Common myeloid progenitor, CD34-positive (primary cell): ENCODE data around the gene HOXC11.
A peak's percentile ranks its signal among the peaks of the same experiment; 100 is the strongest.

Experiments used
- CTCF ChIA-PET: fragments of 350-600 bp; sonication (Branson Sonifier 250); formaldehyde crosslinking; loops from one replicate; lab custom pipeline; 2021; ENCODE audit warnings: antibody characterized with exemption; lab: Charles Lee
- POLR2A ChIA-PET: fragments of 350-600 bp; sonication (Branson Sonifier 250); formaldehyde crosslinking; loops from one replicate; lab custom pipeline; 2021; ENCODE audit warnings: antibody characterized with exemption; lab: Charles Lee
- DNase-seq, 3 donors: peaks; one replicate each; pipeline versions ENCODE4 v3.0.0 to v3.0.0-alpha.2; 2013
- H3K27ac ChIP-seq, 2 experiments: 1 replicate in 1 of 2; 2 replicates in 1 of 2; pipeline ENCODE4 v1.7.0; 2013; ENCODE audit warnings: inconsistent platforms in 2 of 2, low read length in 2 of 2, mild to moderate bottlenecking in 2 of 2, low read depth in 1 of 2, moderate library complexity in 1 of 2; ENCODE audit not compliant: severe bottlenecking in 2 of 2, insufficient read depth in 1 of 2, poor library complexity in 1 of 2
- H3K27me3 ChIP-seq, 5 experiments: replicated peaks in 2 of 5; 1 replicate in 3 of 5; 2 replicates in 2 of 5; pipeline versions ENCODE4 v1.6.1 to v1.7.0; 2013; ENCODE audit warnings: low read length in 4 of 5, mild to moderate bottlenecking in 2 of 5, moderate library complexity in 2 of 5, inconsistent platforms in 1 of 5; ENCODE audit not compliant: insufficient read depth in 5 of 5, control insufficient read depth in 4 of 5
- H3K36me3 ChIP-seq, 4 experiments: 1 replicate in 2 of 4; 2 replicates in 2 of 4; pipeline versions ENCODE4 v1.6.1 to v1.7.0; 2013; ENCODE audit warnings: low read length in 3 of 4, control low read depth in 1 of 4, mild to moderate bottlenecking in 1 of 4; ENCODE audit not compliant: control insufficient read depth in 4 of 4, insufficient read depth in 4 of 4
- H3K4me1 ChIP-seq, 4 experiments: 1 replicate in 3 of 4; 2 replicates in 1 of 4; pipeline versions ENCODE4 v1.6.1 to v1.7.1; 2013; ENCODE audit warnings: low read length in 3 of 4, mild to moderate bottlenecking in 3 of 4, control low read depth in 1 of 4, inconsistent platforms in 1 of 4, moderate library complexity in 1 of 4; ENCODE audit not compliant: control insufficient read depth in 4 of 4, insufficient read depth in 4 of 4; ENCODE audit errors: control extremely low read depth in 1 of 4
- H3K4me3 ChIP-seq, 7 experiments: 1 replicate in 4 of 7; 2 replicates in 3 of 7; pipeline versions ENCODE4 v1.5.1 to v1.7.0; 2013; ENCODE audit warnings: mild to moderate bottlenecking in 7 of 7, low read length in 6 of 7, moderate library complexity in 6 of 7, inconsistent platforms in 2 of 7, low read depth in 2 of 7, control low read depth in 1 of 7; ENCODE audit not compliant: insufficient read depth in 4 of 7, control insufficient read depth in 1 of 7; ENCODE audit errors: extremely low read depth in 1 of 7
- H3K9me3 ChIP-seq, 5 experiments: 1 replicate in 4 of 5; 2 replicates in 1 of 5; pipeline versions ENCODE4 v1.6.1 to v1.7.1; 2013; ENCODE audit warnings: low read length in 4 of 5, mild to moderate bottlenecking in 2 of 5, inconsistent platforms in 1 of 5, low read depth in 1 of 5, moderate library complexity in 1 of 5; ENCODE audit not compliant: control insufficient read depth in 4 of 5, insufficient read depth in 2 of 5; ENCODE audit errors: control extremely low read depth in 1 of 5
- WGBS: methylation state at CpG from one replicate; pipeline ENCODE4 v1.1.5; 2013; ENCODE audit not compliant: insufficient coverage; 5-methylcytosine and 5-hydroxymethylcytosine counted together

The HOXC11 gene

DNA sequence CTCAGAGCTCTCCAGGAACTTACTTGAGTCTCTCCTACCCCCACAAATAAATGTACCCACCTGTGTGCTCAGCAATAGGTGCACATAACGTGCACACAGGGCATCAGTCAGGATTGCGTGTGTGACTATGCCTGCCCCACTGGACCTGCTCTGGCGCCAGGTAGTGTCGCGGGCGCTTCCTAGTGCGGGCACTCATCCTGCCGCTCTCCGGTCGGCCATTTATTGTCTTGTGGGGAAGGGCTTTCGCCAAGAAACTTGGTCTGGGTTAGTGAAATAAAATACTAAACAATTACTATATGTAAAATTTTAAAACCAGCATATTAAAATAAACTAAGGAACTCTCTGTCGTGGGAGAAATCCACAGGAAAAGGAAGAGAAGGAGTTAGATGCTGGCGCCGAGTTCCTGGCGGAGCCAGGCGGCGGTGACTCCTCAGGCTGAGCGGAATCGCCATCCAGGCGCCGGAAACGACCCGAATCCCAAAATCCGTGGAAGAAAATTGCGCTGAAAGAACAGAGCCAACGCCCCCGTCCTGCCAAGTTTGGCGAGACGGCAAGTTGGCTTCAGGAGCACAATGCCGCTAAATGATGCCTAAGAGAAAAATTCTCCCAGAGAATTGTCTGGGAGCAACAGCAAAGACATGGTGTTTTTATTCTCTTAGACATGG is 42.2 kb upstream of the HOXC11 start:
- H3K27ac ChIP-seq: no peak overlapping the region
- 5% methylated on average over 16 of the region's 30 CpGs for WGBS
- no peak for DNase-seq
- H3K4me1 ChIP-seq: peaks cover 0 to 6% (median 1%) of the 10 kb centered on the region in 4 experiments
- CTCF ChIA-PET: no interaction called here
- no peaks in the 10 kb centered on the region for H3K36me3 ChIP-seq
- POLR2A ChIA-PET: no interaction called here
- H3K9me3 ChIP-seq: peaks cover 0 to 10% (median 4%) of the 10 kb centered on the region in 5 experiments
- peaks cover 53 to 100% (median 68%) of the 10 kb centered on the region in 5 experiments for H3K27me3 ChIP-seq
- no peak overlapping the region for H3K4me3 ChIP-seq

DNA sequence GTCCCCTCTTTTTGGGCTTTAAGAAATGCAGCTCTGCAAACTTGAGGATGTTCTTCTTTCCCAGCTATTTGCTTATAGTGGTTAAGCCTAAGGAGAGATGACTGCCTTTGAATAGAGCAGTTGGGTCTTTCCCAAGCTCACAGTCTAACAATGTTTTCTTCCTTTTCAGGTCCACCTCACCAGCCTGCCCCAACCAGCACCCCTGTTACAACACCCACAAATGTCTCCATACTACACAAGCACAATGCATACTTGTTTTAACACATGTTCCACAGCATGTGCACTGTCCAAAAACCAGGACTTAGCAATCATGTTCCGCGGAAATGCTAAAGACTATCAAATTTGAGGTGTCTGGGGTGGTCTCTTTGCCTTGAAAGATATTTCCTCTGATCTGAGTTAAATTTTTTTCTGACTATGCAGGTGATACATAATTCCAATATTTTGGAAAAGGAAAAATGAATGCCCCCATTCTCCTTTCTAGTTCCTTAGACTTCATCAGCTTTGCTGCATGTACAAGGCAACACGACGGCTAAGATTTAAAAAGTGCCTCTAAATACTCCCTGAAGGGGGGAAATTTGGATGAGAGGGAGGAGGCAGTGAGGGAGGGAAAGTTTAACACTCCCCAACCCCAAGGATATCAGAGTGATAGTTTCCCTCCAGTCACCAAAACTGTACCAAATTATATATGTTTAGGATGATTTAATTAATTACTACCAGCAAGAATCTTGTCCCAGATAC is 40.9 kb upstream of the HOXC11 start:
- no CpG with 5 or more reads among the region's 4 CpGs for WGBS
- CTCF ChIA-PET: no interaction called here
- POLR2A ChIA-PET: no interaction called here
- peaks cover 0 to 10% (median 4%) of the 10 kb centered on the region in 5 experiments for H3K9me3 ChIP-seq
- no peaks in the 10 kb centered on the region for H3K36me3 ChIP-seq
- no peak overlapping the region for H3K27ac ChIP-seq
- no peak overlapping the region for H3K4me3 ChIP-seq
- H3K27me3 ChIP-seq: peaks cover 56 to 100% (median 66%) of the 10 kb centered on the region in 5 experiments
- peaks cover 0 to 6% (median 1%) of the 10 kb centered on the region in 4 experiments for H3K4me1 ChIP-seq
- DNase-seq: no peak

- no CpG with 5 or more reads among the region's 4 CpGs for WGBS
- POLR2A ChIA-PET: no interaction called here
- CTCF ChIA-PET: no interaction called here
- H3K36me3 ChIP-seq: no peaks in the 10 kb centered on the region
- no peak overlapping the region for H3K27ac ChIP-seq
- peaks cover 0 to 5% (median 1%) of the 10 kb centered on the region in 4 experiments for H3K4me1 ChIP-seq
- H3K4me3 ChIP-seq: no peak overlapping the region
- no peak for DNase-seq
- H3K27me3 ChIP-seq: peaks cover 60 to 100% (median 66%) of the 10 kb centered on the region in 5 experiments
- peaks cover 0 to 7% (median 4%) of the 10 kb centered on the region in 5 experiments for H3K9me3 ChIP-seq
Observed at GRCh38 chr12:53932915-53933314, 40.0 kb upstream of the HOXC11 start.

GRCh38 chr12:53935383-53936341 is 37.3 kb upstream of the HOXC11 start:
- H3K4me3 ChIP-seq: peak overlapping the region in 1 of 7 experiments; percentile 45
- POLR2A ChIA-PET: no interaction called here
- CTCF ChIA-PET: interaction anchor here (1.4 to 1.7 kb wide), 2 partner anchors 8 to 9 kb away, joined by 3 to 7 read pairs; no protein-coding TSS in a partner anchor

GRCh38 chr12:53937099-53937498 is 35.8 kb upstream of the HOXC11 start:
- no peak for DNase-seq
- Histone ChIP-seq H3K9me3 (peaks cover 0 to 4% (median 0%) of the 10 kb centered on the region in 5 experiments), H3K4me3 (no peak overlapping the region), H3K27ac (no peak overlapping the region), H3K4me1 (peaks cover 0 to 3% (median 0%) of the 10 kb centered on the region in 4 experiments), H3K27me3 (peaks cover 37 to 100% (median 74%) of the 10 kb centered on the region in 5 experiments), H3K36me3 (no peaks in the 10 kb centered on the region)
- CTCF ChIA-PET: no interaction called here
- POLR2A ChIA-PET: no interaction called here
- WGBS: 5% methylated on average over 10 of the region's 12 CpGs

More at GRCh38 chr12:53935383-53936341, 37.3 kb upstream of the HOXC11 start:
- Histone ChIP-seq H3K9me3 (peaks cover 0 to 4% (median 0%) of the 10 kb centered on the region in 5 experiments), H3K27me3 (peaks cover 40 to 100% (median 67%) of the 10 kb centered on the region in 5 experiments), H3K27ac (no peak overlapping the region), H3K36me3 (no peaks in the 10 kb centered on the region), H3K4me1 (peaks cover 0 to 3% (median 0%) of the 10 kb centered on the region in 4 experiments)
- DNase-seq: peak in 2 of 3 donors; percentile 43 to 44
- WGBS: 1% methylated on average over 18 of the region's 49 CpGs

- peaks cover 0 to 4% (median 0%) of the 10 kb centered on the region in 5 experiments for H3K9me3 ChIP-seq
- H3K27ac ChIP-seq: no peak overlapping the region
- H3K4me3 ChIP-seq: no peak overlapping the region
- H3K27me3 ChIP-seq: peaks cover 33 to 100% (median 74%) of the 10 kb centered on the region in 5 experiments
- no peaks in the 10 kb centered on the region for H3K36me3 ChIP-seq
- POLR2A ChIA-PET: no interaction called here
- no peak for DNase-seq
- CTCF ChIA-PET: no interaction called here
- H3K4me1 ChIP-seq: peaks cover 0 to 3% (median 0%) of the 10 kb centered on the region in 4 experiments
- 17% methylated on average over 15 of the region's 23 CpGs for WGBS
Observed at GRCh38 chr12:53937596-53938325, 35.2 kb upstream of the HOXC11 start.
